Neural cell (in vitro differentiated cells): ENCODE data around the gene CDK7.

Experiments used
- EZH2 ChIP-seq: fragments of 200-600, 300-800 bp; shearing (Covaris generic), sonication (generic); IDR thresholded peaks from 2 replicates; pipeline ENCODE4 v1.6.1; 2014; ENCODE audit warnings: antibody characterized with exemption, low read length, borderline replicate concordance, mild to moderate bottlenecking; ENCODE audit not compliant: insufficient read depth, poor library complexity, severe bottlenecking
- POLR2AphosphoS5 ChIP-seq: IDR thresholded peaks from 2 replicates; pipeline ENCODE4 v1.6.1; 2012
- REST ChIP-seq: IDR thresholded peaks from 2 replicates; pipeline ENCODE4 v1.6.1; 2012; ENCODE audit warnings: borderline replicate concordance
- TAF1 ChIP-seq: IDR thresholded peaks from 2 replicates; pipeline ENCODE4 v1.6.1; 2012; ENCODE audit warnings: low read depth
- TF ChIP-seq, protein P1 (sequence below): fragments of 450-650 bp; IDR thresholded peaks from 2 replicates; pipeline ENCODE4 v1.5.1; 2014; ENCODE audit warnings: antibody characterized with exemption, mild to moderate bottlenecking, moderate library complexity; ENCODE audit not compliant: poor library complexity, severe bottlenecking

DNA sequence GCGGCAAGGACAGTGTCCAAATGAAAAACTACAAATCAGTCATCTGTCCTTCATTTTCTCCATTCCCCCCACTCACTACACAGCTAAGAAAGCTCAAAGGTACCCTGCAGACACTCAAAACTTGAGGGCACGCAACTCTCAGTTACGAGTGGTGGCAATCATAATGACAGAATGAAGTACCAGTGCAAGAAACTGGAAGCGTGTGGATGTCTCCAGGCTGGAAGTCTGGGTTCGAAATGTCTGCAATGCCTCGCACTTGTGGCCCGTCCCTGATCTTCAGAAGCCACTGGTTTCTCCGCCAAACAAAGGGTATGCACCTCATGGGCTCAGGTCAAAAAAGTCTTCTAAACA lies 45.9 kb upstream of the CDK7 start:
- TF ChIP-seq REST (no peak), POLR2AphosphoS5 (no peak), TAF1 (no peak), EZH2 (no peak)
- TF ChIP-seq, protein P1, sequence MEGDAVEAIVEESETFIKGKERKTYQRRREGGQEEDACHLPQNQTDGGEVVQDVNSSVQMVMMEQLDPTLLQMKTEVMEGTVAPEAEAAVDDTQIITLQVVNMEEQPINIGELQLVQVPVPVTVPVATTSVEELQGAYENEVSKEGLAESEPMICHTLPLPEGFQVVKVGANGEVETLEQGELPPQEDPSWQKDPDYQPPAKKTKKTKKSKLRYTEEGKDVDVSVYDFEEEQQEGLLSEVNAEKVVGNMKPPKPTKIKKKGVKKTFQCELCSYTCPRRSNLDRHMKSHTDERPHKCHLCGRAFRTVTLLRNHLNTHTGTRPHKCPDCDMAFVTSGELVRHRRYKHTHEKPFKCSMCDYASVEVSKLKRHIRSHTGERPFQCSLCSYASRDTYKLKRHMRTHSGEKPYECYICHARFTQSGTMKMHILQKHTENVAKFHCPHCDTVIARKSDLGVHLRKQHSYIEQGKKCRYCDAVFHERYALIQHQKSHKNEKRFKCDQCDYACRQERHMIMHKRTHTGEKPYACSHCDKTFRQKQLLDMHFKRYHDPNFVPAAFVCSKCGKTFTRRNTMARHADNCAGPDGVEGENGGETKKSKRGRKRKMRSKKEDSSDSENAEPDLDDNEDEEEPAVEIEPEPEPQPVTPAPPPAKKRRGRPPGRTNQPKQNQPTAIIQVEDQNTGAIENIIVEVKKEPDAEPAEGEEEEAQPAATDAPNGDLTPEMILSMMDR = no peak
